HG03025 (cell line): ENCODE results near the gene OR5F1.

Experiments
- ATAC-seq: cut with Tn5 transposase; IDR thresholded peaks from one replicate; pipeline ENCODE4 v1.9.1; 2021; ENCODE audit warnings: mild to moderate bottlenecking, moderate library complexity; ENCODE audit not compliant: unreplicated experiment, low FRiP score

The OR5F1 gene

DNA sequence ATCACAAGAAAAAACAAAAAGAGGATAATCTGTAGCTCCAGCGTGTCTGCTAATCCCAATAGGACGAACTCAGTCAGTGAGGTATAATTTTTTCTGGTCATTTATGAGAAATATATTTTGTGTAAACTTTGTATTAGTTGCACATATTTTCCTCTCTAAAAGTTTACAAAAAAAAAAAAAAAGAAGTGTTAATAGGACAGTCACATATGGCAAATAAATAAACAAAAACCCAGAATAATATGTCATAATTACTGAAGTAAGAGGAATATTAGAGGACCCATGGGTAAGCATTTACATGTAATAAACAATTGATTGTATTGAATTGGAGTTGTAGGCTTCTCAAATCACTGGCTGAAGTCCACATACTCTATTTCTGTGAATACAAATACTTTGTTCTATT is at the start of gene OR5F1:
Gene OR5F1, minus strand, starts transcription at position 101 of the 400 bp plus-strand sequence. Its CDS starts 0 bp downstream, at position 101.
- no peak for ATAC-seq

DNA sequence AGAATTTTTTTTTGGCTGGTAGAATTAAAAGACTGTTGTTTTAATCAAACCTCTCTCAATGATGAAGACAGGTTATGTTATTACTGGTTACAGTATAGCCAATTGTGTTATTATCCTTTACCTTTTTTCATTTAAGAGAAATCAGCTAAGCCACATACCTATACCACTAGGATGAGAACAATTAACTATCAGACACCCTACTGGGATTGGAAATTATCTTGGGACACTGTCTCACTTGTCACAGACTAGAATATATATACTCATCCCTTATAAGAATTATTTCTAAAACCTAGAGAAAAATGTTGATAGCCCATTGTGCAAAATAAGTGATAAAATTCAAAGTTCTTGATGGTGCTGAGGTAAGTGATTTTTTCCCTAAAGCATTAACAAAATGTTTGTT is 32.9 kb upstream of the OR5F1 start, which contains the start of gene OR5AS1:
Gene OR5AS1, plus strand, starts transcription at position 301 of the 400 bp plus-strand sequence. CDS start 2,765 bp downstream, outside the sequence.
- ATAC-seq, result no peak

DNA sequence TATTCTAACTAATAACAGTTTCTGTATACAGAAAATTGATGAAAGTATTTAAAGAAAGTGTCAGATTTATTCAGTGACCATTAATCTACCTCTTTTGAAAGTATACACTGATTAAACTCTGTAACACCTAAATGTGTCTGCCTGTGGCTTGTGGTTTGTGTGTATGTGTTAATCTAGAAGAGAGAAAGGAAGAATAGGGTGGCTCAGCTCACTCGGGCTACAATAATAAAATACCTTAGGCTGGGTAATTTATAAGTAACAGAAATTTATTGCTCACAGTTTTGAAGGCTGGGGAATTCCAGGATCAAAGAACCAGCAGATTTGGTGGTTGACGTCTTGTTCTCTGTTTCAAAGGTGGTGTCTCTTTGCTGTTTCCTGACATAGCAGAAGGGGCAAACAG is 19.4 kb upstream of the OR5F1 start:
- ATAC-seq, result no peak

DNA sequence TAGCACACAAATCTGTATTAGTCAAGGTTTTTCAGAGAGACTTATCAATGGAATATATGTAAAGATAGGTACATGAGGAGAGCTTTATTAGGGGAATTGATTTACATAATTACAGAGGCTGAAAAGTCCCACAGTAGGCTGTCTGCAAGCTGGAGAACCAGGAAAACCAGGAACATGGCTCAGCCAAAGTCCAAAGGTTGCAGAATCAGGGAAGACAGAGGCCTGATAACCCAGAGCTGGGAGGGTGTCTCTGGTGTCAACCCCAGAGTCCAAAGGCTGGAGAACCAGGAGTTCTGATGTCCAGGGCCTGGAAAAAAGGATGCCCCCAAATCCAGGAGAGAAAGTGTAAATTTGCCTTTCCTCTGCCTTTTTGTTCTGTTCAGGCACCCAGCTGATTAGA is 16.3 kb upstream of the OR5F1 start:
- ATAC-seq, result no peak

DNA sequence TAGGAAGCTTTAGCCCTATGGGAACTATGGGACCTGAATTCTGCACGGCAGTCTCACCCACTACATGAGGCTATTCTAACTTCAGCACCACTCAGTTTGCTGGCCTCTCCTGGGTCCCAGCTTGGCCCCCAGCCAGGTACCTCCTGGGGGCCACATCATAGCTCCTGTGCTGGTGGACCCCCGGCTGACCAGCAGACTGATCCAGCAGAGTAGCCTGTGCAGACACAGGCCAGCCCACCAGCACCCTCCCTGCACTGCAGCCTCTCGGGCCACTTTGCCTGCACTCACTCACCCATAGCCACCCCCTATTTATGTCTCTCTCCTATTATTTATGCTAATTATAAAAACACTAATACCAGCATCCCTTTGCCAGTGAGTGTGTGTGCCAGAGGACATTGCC is 23.5 kb downstream of the OR5F1 start:
- no peak for ATAC-seq

DNA sequence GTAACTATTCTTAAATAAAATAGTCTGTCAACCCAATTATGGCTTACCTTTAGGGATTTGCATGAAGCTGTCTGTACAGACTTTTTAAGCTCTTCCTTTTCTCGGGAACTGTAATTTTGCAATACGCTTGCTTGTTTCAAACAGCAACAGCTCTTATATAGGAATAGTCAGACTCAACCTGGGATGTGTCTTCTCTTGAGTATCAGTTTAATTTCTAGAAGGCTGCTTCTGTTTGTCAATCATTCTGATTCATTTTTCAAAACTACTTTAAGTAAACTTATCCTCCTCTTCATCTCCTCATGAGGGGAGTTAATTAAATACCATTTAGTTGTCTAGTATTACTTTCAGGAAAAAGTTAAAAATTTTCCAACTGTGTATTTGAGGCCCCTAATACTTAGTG is 24.6 kb downstream of the OR5F1 start, which contains the start of gene OR10AG1:
Gene OR10AG1, minus strand, starts transcription at position 101 of the 400 bp plus-strand sequence. Its CDS starts 38 bp downstream, at position 63.
- ATAC-seq, result no peak

DNA sequence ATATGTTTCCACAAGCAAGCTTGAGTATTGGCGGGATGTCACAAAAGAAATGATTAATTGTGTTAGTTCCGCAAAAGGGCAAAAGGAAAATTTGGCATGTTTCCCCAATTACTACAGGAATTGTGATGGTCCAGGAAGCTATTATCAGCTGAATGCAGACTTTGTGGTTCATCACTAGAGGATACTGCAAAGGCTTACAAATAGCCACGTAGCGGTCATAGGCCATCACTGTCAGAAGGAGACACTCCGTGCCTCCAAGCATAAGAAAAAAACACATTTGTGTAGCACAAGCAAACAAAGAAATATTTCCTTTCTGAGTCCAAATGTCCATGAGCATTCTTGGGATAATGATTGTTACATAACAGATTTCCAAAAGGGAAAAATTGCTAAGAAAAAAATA is 26.5 kb downstream of the OR5F1 start:
- no peak for ATAC-seq

DNA sequence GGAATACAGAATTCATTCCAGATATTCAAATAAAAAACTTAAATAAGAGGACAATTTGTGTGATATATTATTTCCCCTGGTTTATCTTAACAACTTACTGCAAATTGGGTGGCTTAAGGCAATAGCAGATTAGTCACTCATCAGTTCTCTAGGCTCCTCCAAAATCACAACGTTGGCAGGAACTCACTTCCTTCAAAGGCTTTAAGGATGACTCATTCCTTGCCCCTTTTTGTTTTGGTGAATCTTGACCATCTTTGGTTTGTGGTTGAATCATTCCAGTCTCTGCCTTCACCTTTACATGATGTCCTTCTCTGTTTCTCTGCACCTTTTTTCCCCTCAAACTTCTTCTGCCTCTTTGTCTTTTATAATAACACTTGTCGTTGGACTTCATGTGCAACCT is 28.0 kb downstream of the OR5F1 start:
- no peak for ATAC-seq

DNA sequence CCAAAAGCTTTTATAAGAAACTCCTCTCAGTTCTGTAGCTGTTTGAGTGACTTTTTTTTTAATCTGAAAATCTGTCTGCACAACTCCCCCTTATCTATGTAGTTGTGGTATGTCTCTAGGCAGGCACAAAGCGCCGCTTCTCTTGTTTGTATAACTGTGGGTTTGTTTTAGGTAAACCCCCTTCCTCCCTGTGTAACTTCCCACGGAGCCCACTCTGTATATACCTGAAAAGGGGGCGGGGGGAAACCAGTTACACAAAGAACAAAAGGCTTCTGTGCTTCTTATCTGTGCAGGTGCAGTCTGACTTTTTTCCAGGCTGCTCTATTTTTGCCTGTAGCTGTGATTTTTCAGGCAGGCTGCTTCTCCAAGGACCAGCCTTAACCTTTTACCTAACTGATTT is 37.9 kb downstream of the OR5F1 start:
- ATAC-seq, result no peak

DNA sequence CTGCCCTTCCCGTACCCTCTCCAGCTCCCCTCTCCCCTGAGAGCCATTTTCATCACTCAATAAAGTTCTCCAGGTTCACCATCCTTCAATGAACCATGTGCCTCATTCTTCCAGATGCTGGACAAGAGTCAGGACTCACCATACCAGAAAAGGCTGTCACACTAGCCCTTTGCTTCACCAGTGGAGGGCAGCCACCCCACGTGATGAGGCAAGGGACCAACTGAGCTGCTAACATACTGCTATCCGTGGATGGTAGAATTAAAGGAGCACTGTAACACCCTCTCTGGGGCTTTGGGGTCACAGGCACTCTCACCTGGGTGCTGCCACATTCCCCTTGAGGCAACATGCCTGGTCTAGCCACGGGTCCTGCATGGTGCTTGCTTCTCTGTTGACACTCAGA is 45.1 kb downstream of the OR5F1 start:
- ATAC-seq, result no peak
